Cerebellar nuclear complex (tissue), 1 donor: ENCODE measurements around the gene AMOTL1.

Experiments used
- DNase-seq, 2 experiments: peaks; one replicate each; lab custom pipeline; 2025; lab: John Stamatoyannopoulos, UW

AMOTL1 gene

GRCh38 chr11:94741022-94741679, 27.0 kb upstream of the AMOTL1 start:
- DNase-seq: peak in 1 of 2 experiments; percentile 49

- DNase-seq: no peak
These were observed 25.5 kb upstream of the AMOTL1 start for GRCh38 chr11:94742665-94743064.

DNA sequence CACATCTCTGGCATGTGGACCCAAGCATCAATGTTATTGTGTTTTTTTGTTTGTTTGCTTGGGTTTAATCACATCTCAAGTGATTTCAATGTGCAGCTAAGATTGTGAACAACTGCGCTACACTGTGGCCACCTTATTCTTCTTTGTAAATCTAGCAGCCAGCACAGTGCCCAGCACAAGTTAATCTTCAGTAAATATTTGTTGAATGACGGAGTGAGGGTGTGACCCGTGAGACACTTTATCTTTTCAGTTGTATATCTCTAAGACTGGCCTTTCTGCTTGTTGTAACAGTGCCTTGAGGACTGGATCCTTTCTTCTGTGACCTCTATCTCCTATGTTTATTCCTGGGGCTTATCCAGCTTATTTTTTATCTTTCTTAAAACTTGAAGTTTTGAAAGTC, 21.4 kb upstream of the AMOTL1 start:
- no peak for DNase-seq

DNA sequence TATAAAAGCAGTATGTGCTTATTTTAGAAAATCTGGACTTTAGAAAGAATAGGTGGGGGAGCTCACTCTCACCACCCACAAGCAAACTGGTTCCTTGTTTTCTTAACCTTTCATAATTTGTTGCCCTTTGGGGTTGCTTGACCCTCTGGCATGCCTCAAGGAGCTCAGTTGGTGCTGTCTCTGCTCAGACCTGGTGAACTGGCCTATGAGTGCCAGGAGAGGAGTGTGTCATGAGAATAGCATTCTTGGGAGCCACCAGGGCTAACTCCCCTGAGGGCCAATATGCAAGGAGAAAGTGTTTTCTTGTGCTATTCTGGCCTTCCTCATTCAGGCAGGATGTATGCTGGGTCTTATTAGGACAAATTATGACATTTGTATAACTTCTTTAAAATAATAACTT, 21.0 kb upstream of the AMOTL1 start:
- no peak for DNase-seq

DNA sequence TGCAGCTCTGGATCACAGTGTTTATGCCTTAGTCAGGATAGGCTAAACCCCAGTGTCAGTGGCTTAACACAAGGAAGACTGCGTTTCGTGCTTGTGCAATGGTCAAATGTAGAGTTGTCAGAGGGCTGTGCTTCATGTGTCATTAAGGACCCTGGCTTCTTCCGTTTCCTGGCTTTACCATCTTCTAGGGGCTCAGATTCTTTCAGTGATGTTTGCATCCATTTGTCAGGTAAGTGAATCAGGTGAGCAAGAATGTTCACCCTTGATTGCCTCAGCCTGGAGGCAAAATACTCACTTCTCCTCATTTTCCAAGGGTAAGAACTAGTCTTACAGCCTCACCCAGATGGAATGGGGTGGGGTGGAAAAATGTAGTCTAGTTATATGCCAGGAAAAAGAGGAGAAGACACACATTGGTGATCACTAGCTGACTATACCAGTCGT, 20.5 kb upstream of the AMOTL1 start:
- DNase-seq: no peak

DNA sequence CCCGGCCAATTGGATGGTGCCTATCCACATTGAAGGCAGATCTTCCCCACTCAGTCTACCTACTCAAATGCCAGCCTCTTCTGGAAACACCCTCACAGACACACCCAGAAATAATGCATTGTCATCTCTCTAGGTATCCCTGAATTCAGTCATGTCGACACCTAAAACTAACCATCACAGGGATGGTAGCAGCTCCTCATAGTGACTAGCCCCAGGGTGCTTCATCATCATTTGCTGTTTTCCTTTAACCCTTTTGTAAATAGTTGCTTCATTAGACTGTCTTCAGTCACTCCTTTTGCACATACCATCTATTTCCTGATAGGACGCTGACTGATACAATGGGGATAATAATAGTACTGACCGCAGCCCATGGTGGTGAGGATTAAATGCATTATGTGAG, 18.8 kb upstream of the AMOTL1 start:
- DNase-seq: no peak

DNA sequence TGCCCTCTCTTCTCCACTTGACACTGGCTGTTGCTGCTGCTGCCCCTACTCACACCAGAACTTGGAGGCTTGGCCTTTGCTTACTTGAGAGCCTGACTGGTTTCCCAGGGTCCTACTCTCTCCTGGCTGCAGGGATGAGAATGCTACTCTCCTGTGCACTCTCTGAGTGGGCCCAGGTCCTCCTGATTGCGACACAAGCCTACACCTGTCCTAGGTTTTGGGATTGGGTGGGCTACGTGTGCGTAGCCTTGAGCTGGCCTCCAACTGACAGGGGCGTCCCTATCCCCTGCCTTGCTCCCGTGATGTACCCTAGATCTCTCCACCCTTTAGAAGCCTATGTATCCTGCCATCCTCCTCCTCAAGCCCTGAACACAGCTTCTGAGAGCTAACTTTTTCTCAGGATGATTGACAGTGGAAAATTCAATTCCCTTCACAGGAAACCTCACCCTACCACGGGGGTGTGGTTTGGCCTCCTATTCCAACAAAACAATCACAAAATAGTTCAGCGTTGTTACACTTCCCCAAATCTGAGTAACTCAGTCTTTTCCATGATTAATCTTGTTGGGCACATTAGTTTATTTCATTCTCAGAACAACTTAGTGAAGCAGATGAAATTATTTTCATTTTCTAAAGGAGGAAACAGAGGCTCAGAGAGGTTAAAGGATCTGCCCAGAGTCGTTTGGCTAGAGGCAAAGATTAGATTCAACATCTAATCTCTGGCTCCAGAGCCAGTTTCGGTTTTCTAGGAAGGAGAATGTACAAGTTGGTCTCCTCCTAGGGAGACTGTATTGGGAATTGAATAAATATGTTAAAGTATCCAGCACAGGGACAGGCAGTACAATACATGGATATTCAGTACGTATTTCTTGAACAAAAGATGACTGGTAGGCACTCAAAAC, 17.6 kb upstream of the AMOTL1 start:
- no peak for DNase-seq

DNA sequence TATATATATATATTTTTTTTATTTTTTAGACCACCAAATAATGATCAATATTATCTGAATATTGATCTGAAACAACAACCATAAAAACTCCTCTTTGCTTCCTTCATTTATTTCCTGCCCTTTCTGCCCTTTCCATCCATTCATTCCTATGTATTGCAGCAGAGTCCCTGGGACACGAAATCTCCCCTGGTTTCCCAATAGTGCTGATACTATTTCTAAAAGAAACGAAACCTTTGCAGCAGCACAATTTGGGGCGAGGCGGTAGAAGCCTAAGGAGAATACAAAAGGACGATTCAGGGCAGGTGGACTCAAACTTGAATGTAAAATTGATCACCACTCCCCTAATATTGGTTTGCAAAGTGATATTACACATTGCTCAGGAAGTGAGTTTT, 16.9 kb upstream of the AMOTL1 start:
- DNase-seq: no peak

- DNase-seq: no peak
These were observed 16.4 kb upstream of the AMOTL1 start for GRCh38 chr11:94751786-94752185.

DNA sequence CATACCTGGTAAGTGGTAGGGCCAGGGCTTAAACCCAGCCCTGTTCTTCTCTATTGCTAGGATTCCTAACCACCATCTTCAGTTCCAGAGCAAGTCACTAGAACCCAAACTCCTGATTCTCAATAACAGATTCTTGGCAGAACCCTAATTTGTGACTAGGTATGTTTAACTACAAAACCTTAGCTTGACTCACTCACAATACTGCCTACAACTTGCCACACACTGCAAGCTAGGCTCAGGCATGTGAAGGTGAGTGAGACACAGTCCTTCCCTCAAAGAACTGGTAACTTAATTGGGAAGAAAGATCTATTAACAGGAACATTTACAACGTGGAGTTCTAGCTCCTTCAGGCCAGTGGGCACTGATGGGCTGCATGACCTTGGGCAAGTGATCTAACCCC, 14.5 kb upstream of the AMOTL1 start:
- no peak for DNase-seq

GRCh38 chr11:94754335-94754734, 13.8 kb upstream of the AMOTL1 start:
- no peak for DNase-seq

DNA sequence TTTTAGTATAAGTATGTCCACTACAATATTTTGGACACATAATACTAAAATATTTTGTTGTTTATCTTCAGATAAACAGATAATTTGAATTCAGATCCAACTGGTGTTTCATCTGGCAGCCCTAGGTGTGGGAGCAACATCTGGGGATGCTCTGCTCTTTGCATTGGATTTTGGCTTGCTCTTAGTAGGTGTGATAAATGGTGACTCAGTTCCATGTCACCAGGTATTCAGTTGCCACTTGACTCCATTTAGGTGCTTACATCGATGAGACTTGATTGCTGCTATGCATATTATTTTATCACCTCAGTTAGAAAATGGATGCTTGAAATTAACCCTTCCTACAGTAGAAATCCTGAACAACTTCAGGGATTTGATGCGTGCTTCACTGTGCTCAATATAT, 13.3 kb upstream of the AMOTL1 start:
- DNase-seq: no peak

DNA sequence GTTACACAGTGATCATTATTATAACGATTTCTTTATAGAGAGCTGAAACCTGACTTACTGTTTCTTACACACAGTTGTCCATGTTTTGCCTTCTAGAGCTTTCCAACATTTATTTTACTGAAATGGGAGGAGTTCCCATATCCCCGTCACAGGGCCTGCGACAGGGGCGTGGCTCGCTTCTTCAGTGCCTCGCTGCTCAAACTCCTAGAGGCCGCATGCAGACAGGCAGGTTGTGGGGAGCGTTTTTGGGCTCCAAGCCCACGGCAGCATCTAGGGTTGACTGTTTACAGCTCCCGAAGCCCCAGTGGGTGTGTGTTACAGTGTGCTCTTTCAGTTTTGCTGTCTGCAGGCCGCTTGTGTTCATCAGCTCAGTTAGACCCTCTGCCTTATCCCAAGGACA, 12.7 kb upstream of the AMOTL1 start:
- DNase-seq: no peak

DNA sequence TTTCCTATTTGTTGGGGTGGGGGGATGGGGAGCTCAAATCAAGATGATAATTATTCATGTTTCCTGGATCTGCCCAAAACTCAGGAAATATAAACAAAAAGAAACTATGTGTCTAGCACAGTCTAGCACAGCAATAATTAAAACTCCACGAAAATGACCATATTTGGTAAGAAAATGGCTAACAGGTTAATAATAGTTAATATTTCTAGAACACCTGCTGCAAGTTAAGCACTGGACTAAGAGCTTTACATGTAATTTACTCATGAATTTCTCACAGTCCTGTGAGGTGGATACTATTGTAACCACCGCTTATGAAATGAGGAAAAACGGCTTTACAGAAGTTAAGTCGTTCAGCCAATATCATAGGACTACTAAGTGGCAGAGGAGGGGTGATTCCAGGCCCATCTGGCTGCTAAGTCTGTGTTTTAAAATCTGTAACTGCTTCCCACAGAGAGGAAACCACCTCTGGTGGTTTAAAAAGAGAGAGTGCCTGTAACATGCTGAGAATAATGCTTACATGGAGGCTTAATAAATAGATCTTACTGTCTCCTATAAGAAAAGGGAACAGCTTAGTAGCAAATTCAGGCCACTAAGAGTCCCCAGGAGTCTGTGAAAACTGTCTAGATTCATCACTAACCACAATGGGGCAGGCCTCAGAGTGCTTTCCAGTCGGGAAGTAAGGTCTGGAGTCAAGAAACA, 11.0 kb upstream of the AMOTL1 start:
- DNase-seq: no peak

GRCh38 chr11:94758666-94759065, 9.5 kb upstream of the AMOTL1 start:
- no peak for DNase-seq

- DNase-seq: no peak
These were observed 8.6 kb upstream of the AMOTL1 start for GRCh38 chr11:94759522-94759921.

GRCh38 chr11:94760296-94760695, 7.9 kb upstream of the AMOTL1 start:
- no peak for DNase-seq

DNA sequence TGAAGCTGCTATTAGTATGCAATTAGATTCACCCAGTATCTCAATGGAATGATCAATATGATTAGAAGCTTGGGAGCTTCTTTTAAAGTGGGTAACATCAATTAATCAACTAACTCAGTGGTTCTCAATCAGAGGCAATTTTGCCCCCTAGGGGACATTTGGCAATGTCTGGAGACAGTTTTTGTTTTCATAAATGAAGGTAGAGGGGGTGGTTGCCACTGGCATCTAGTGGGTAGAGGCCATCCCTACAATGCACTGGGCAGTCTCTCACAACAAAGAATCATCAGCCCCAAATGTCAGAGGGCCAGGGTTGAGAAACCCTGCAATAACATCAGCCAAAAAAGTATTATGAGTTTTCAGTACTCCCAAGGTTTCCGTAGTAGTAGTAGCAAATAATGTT, 5.9 kb upstream of the AMOTL1 start:
- DNase-seq: no peak

DNA sequence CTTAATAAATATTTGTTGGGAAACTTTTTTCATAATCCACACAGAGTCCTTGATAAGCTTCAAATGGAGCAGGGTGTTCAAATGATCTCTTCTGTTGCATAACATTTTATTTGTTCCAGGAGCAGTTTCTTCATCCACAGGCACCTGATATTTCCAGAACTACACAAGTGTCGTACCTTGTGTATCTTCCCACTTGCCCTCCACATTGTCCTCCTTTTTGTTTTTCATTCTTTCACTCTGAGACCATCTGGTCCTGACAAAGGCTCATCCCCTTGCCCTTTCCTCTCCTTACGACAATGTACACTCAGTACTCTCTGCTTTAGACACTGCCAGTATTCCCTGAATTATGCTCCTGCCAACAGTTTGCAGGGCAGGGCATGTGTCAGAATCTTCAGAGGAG, 5.2 kb upstream of the AMOTL1 start:
- DNase-seq: no peak

- no peak for DNase-seq
These were observed 1.4 kb upstream of the AMOTL1 start for GRCh38 chr11:94766713-94767206.

- no peak for DNase-seq
These were observed 865 bp upstream of the AMOTL1 start for GRCh38 chr11:94767291-94767690.
